ENCODE data around the gene PRKCE. TPM values are rescaled to one million over a fixed set of nuclear protein-coding genes. Genes with fewer than 3 reads are reported as not detected.

Gene PRKCE
- total and polyA plus RNA-seq, 2 of the 8 experiments (the other 6 are each of a cell fraction or from before 2014, with no cell fraction given): 0.54 to 2.1 TPM

GRCh38 chr2:45907592-45907991 is 256.1 kb downstream of the PRKCE start:
- CTCF ChIA-PET (ENCODE audit: partially characterized antibody): interaction anchor here (2.3 kb wide), 1 partner anchor 27 kb away, joined by 9 read pairs; no protein-coding TSS in a partner anchor
- no peak overlapping the region for H3K4me3 ChIP-seq (ENCODE audit: extremely low read depth in 1 of 4, insufficient read depth in 2 of 4, low read depth in 3 of 4, low read length in 4 of 4)
- H2BK120ac ChIP-seq (replicated peaks; ENCODE audit: low read depth, low read length): no peak overlapping the region
- TF ChIP-seq SP2 (IDR thresholded peaks at IDR 0.05; ENCODE audit: low read length): no peak
- TF ChIP-seq SUZ12 (IDR thresholded peaks at IDR 0.05; ENCODE audit: low read length): no peak
- TF ChIP-seq CEBPB (IDR thresholded peaks at IDR 0.05; ENCODE audit: low read depth, low read length): no peak
- no peak for TF ChIP-seq SP4 (IDR thresholded peaks at IDR 0.05; ENCODE audit: low read length)
- TF ChIP-seq ZNF274 (IDR thresholded peaks at IDR 0.05; ENCODE audit: borderline replicate concordance, extremely low read depth, low read length): no peak
- TF ChIP-seq CHD2 (IDR thresholded peaks at IDR 0.05; ENCODE audit: low read length): no peak
- TF ChIP-seq RAD21 (IDR thresholded peaks at IDR 0.05 in 1 of 2, conservative IDR thresholded peaks at IDR 0.05 in 1 of 2; ENCODE audit: low read depth in 2 of 2, low read length in 2 of 2): peak in 1 of 2 experiments; percentile 20; a peak in 1 of 4 replicates
- no peak for TF ChIP-seq RXRA (IDR thresholded peaks at IDR 0.05; ENCODE audit: insufficient read depth, low read depth, low read length)
- no peak for TF ChIP-seq POLR2A (IDR thresholded peaks at IDR 0.05; ENCODE audit: control extremely low read depth in 1 of 2, low read depth in 2 of 2, low read length in 2 of 2)
- no peak for TF ChIP-seq CBX5 (IDR thresholded peaks at IDR 0.05; ENCODE audit: low read depth, low read length)
- TF ChIP-seq PHF8 (conservative IDR thresholded peaks at IDR 0.05; ENCODE audit: low read depth, low read length): no peak
- TF ChIP-seq KDM5A (IDR thresholded peaks at IDR 0.05; ENCODE audit: low read length): no peak
- no peak for TF ChIP-seq EZH2 (IDR thresholded peaks at IDR 0.05; ENCODE audit: low read depth, low read length, severe bottlenecking)
- no peak for TF ChIP-seq ATF2 (IDR thresholded peaks at IDR 0.05; ENCODE audit: low read length)

More at GRCh38 chr2:45907592-45907991, 256.1 kb downstream of the PRKCE start:
- Histone ChIP-seq H4K8ac (ENCODE audit: extremely low read depth, insufficient read depth, low read length) (no peak overlapping the region), H4K20me1 (replicated peaks in 1 of 2; ENCODE audit: control insufficient read depth in 1 of 2, insufficient read depth in 2 of 2, low read length in 2 of 2) (no peaks in the 10 kb centered on the region), H3K4me2 (ENCODE audit: insufficient read depth in 1 of 2, low read depth in 2 of 2, low read length in 2 of 2) (no peak overlapping the region), H4K91ac (replicated peaks; ENCODE audit: insufficient read length, low read length) (no peak overlapping the region), H3K23me2 (ENCODE audit: low read depth, low read length) (no peaks in the 10 kb centered on the region), H3K79me2 (ENCODE audit: control insufficient read depth in 1 of 2, insufficient read depth in 2 of 2, low read length in 2 of 2) (no peaks in the 10 kb centered on the region), H3K9me3 (ENCODE audit: insufficient read depth in 2 of 2, low read depth in 1 of 2, low read length in 1 of 2) (no peaks in the 10 kb centered on the region), H2BK15ac (ENCODE audit: low read length) (no peak overlapping the region), H3K56ac (replicated peaks; ENCODE audit: insufficient read length, low read depth, low read length) (no peak overlapping the region), H3K27me3 (replicated peaks in 1 of 4; ENCODE audit: control insufficient read depth in 3 of 4, extremely low read depth in 1 of 4, insufficient read depth in 3 of 4, low read length in 3 of 4) (no peaks in the 10 kb centered on the region), H2AK5ac (ENCODE audit: low read depth, low read length) (no peak overlapping the region), H3K79me1 (ENCODE audit: low read depth, low read length) (no peaks in the 10 kb centered on the region), H3K4me1 (replicated peaks in 1 of 4; ENCODE audit: control insufficient read depth in 3 of 4, insufficient read depth in 4 of 4, low read length in 3 of 4) (no peaks in the 10 kb centered on the region; a peak in 1 of 7 replicates), H3K4ac (replicated peaks; ENCODE audit: insufficient read length, low read depth, low read length) (no peak overlapping the region), H3K27ac (ENCODE audit: low read depth, low read length) (no peak overlapping the region), H2AFZ (ENCODE audit: low read length) (no peak overlapping the region), H3K23ac (ENCODE audit: insufficient read length) (no peak overlapping the region), H3K9ac (replicated peaks in 1 of 4; ENCODE audit: extremely low read depth in 1 of 4, low read depth in 3 of 4, low read length in 3 of 4) (no peak overlapping the region), H2BK12ac (ENCODE audit: low read depth, low read length) (no peak overlapping the region), H3K18ac (ENCODE audit: extremely low read depth, low read length) (no peak overlapping the region), H3K36me3 (ENCODE audit: control insufficient read depth in 2 of 4, insufficient read depth in 4 of 4, low read length in 3 of 4) (no peaks in the 10 kb centered on the region), H3K14ac (ENCODE audit: insufficient read length) (no peak overlapping the region), H4K5ac (ENCODE audit: insufficient read length, low read depth, low read length) (no peak overlapping the region), H2BK20ac (ENCODE audit: low read length) (no peak overlapping the region), H2BK5ac (ENCODE audit: low read depth, low read length) (no peak overlapping the region)
- WGBS, 2 experiments (ENCODE audit: extremely low coverage in 1 of 2, insufficient coverage in 1 of 2, insufficient read length in 1 of 2, insufficient replicate concordance in 2 of 2, low coverage in 1 of 2, low lambda C conversion rate in 2 of 2, missing lambda C conversion rate in 1 of 2): 90% methylated on average over 9 of the region's 9 CpGs; no CpG with 5 or more reads in 1 of the 2 experiments
- FAIRE-seq (no peak), DNase-seq (ENCODE audit: low read depth in 1 of 2, low spot score in 2 of 2) (no peak)
- POLR2A ChIA-PET (ENCODE audit: partially characterized antibody): no interaction called here
